NOMO-1 (cell line): ENCODE data around the gene PAX6.

Experiments used
- DNase-seq, 2 experiments: peaks; one replicate each; lab custom pipeline; 2025; ENCODE audit not compliant: unreplicated experiment in 2 of 2; lab: John Stamatoyannopoulos, UW

The PAX6 gene

GRCh38 chr11:31822927-31823643 is 12.0 kb upstream of the PAX6 start:
- no peak for DNase-seq

GRCh38 chr11:31822175-31822926 is 11.2 kb upstream of the PAX6 start:
- DNase-seq, result no peak

GRCh38 chr11:31821766-31822165 is 10.6 kb upstream of the PAX6 start:
- no peak for DNase-seq

- no peak for DNase-seq
These were observed 10.2 kb upstream of the PAX6 start for GRCh38 chr11:31821235-31821764.

- no peak for DNase-seq
These were observed 9.3 kb upstream of the PAX6 start for GRCh38 chr11:31820438-31820818.

- DNase-seq, result no peak
These were observed 8.7 kb upstream of the PAX6 start for GRCh38 chr11:31819621-31820437.

GRCh38 chr11:31818874-31819331 is 7.8 kb upstream of the PAX6 start:
- DNase-seq, result no peak

- DNase-seq, result no peak
These were observed 7.3 kb upstream of the PAX6 start for GRCh38 chr11:31818425-31818755.

GRCh38 chr11:31817621-31818424 is 6.7 kb upstream of the PAX6 start:
- DNase-seq, result no peak

GRCh38 chr11:31817054-31817620 is 6.0 kb upstream of the PAX6 start:
- DNase-seq, result no peak

- DNase-seq, result no peak
These were observed 5.4 kb upstream of the PAX6 start for GRCh38 chr11:31816468-31817053.

- DNase-seq, result no peak
These were observed 4.8 kb upstream of the PAX6 start for GRCh38 chr11:31815711-31816467.

GRCh38 chr11:31814176-31814868 is 3.2 kb upstream of the PAX6 start:
- DNase-seq, result no peak

- DNase-seq, result no peak
These were observed 2.5 kb upstream of the PAX6 start for GRCh38 chr11:31813391-31814175.

- no peak for DNase-seq
These were observed 1.6 kb upstream of the PAX6 start for GRCh38 chr11:31812383-31813381.
